ENCODE measurements around the gene USP47. TPM values are rescaled to one million over a fixed set of nuclear protein-coding genes. Genes with fewer than 3 reads are reported as not detected.

The USP47 gene
- polyA plus RNA-seq, 1 experiment, result 15.0 TPM

GRCh38 chr11:11884774-11885481, 43.2 kb downstream of the USP47 start:
- TF ChIP-seq CTCF (IDR thresholded peaks at IDR 0.05; ENCODE audit: insufficient read depth, low read depth, low read length), result no peak
- peaks cover 9% of the 10 kb centered on the region for H3K36me3 ChIP-seq (ENCODE audit: control insufficient read depth, insufficient read depth, low read length)
- ChIA-PET POLR2A (no interaction called here), CTCF (interaction anchor here (0.7 kb wide), 1 partner anchor 268 kb away, joined by 3 read pairs; no protein-coding TSS in a partner anchor)
- H3K4me3 ChIP-seq (ENCODE audit: low read depth, low read length), result no peak overlapping the region
- no peak for DNase-seq (ENCODE audit: low read depth)
- H3K27me3 ChIP-seq (ENCODE audit: control insufficient read depth, insufficient read depth, low read length), result no peaks in the 10 kb centered on the region

GRCh38 chr11:11894486-11894885, 52.7 kb downstream of the USP47 start:
- POLR2A ChIA-PET, result no interaction called here
- no peaks in the 10 kb centered on the region for H3K27me3 ChIP-seq (ENCODE audit: control insufficient read depth, insufficient read depth, low read length)
- CTCF ChIA-PET, result interaction anchor here (1.4 kb wide), 1 partner anchor 10 kb away, joined by 8 read pairs; no protein-coding TSS in a partner anchor
- no peak overlapping the region for H3K4me3 ChIP-seq (ENCODE audit: low read depth, low read length)
- DNase-seq (ENCODE audit: low read depth), result no peak
- H3K36me3 ChIP-seq (ENCODE audit: control insufficient read depth, insufficient read depth, low read length), result peaks cover 6% of the 10 kb centered on the region
- no peak for TF ChIP-seq CTCF (IDR thresholded peaks at IDR 0.05; ENCODE audit: insufficient read depth, low read depth, low read length)

- peaks cover 6% of the 10 kb centered on the region for H3K36me3 ChIP-seq (ENCODE audit: control insufficient read depth, insufficient read depth, low read length)
- DNase-seq (ENCODE audit: low read depth), result no peak
- H3K4me3 ChIP-seq (ENCODE audit: low read depth, low read length), result no peak overlapping the region
- ChIA-PET POLR2A (no interaction called here), CTCF (interaction anchor here (0.7 to 1.9 kb wide), 5 partner anchors 10 to 97 kb away, joined by 3 to 5 read pairs (median 3); no protein-coding TSS in a partner anchor)
- peak; percentile 26 for TF ChIP-seq CTCF (IDR thresholded peaks at IDR 0.05; ENCODE audit: insufficient read depth, low read depth, low read length)
- no peaks in the 10 kb centered on the region for H3K27me3 ChIP-seq (ENCODE audit: control insufficient read depth, insufficient read depth, low read length)
These were observed 53.9 kb downstream of the USP47 start for GRCh38 chr11:11895672-11896071.

- ChIA-PET POLR2A (no interaction called here), CTCF (interaction anchor here (1.6 kb wide), 1 partner anchor 99 kb away, joined by 4 read pairs; no protein-coding TSS in a partner anchor)
- no peak for TF ChIP-seq CTCF (IDR thresholded peaks at IDR 0.05; ENCODE audit: insufficient read depth, low read depth, low read length)
- H3K36me3 ChIP-seq (ENCODE audit: control insufficient read depth, insufficient read depth, low read length), result peaks cover 2% of the 10 kb centered on the region; the same call in 1 of the 2 replicates
- no peak overlapping the region for H3K4me3 ChIP-seq (ENCODE audit: low read depth, low read length)
- DNase-seq (ENCODE audit: low read depth), result no peak
- H3K27me3 ChIP-seq (ENCODE audit: control insufficient read depth, insufficient read depth, low read length), result no peaks in the 10 kb centered on the region
These were observed 56.9 kb downstream of the USP47 start for GRCh38 chr11:11898648-11899047.

- ChIA-PET POLR2A (no interaction called here), CTCF (interaction anchor here (0.6 to 1.6 kb wide), 2 partner anchors 30 to 100 kb away, joined by 3 to 4 read pairs; no protein-coding TSS in a partner anchor)
These were observed 57.6 kb downstream of the USP47 start for GRCh38 chr11:11899401-11899800.

More at GRCh38 chr11:11899401-11899800, 57.6 kb downstream of the USP47 start:
- H3K4me3 ChIP-seq (ENCODE audit: low read depth, low read length), result no peak overlapping the region
- H3K27me3 ChIP-seq (ENCODE audit: control insufficient read depth, insufficient read depth, low read length), result no peaks in the 10 kb centered on the region
- DNase-seq (ENCODE audit: low read depth), result no peak
- H3K36me3 ChIP-seq (ENCODE audit: control insufficient read depth, insufficient read depth, low read length), result peaks cover 2% of the 10 kb centered on the region; the same call in 1 of the 2 replicates
- no peak for TF ChIP-seq CTCF (IDR thresholded peaks at IDR 0.05; ENCODE audit: insufficient read depth, low read depth, low read length)

Data from BJ (cell line).